SK-N-SH (cell line): ENCODE results near the gene ZNF280C.

Experiments used
- CHD2 ChIP-seq: fragments of 150-350 bp; IDR thresholded peaks from 2 replicates; pipeline ENCODE4 v1.6.1; 2018; ENCODE audit warnings: low read length; ENCODE audit not compliant: partially characterized antibody
- CTCF ChIP-seq: fragments of 200-600 bp; sonication (generic); IDR thresholded peaks from 2 replicates; pipeline ENCODE4 v1.6.1; 2017; ENCODE audit warnings: antibody characterized with exemption, mild to moderate bottlenecking, moderate library complexity
- EZH2phosphoT487 ChIP-seq: fragments of 200-600 bp; sonication (generic); IDR thresholded peaks from 2 replicates; pipeline ENCODE4 v1.6.1; 2017; ENCODE audit warnings: low read depth, mixed run types, mild to moderate bottlenecking, antibody characterized with exemption, moderate library complexity, borderline replicate concordance
- FOXJ3 ChIP-seq: sonication (generic); formaldehyde crosslinking; IDR thresholded peaks from 2 replicates; pipeline ENCODE4 v1.5.1; 2020; ENCODE audit warnings: mild to moderate bottlenecking, missing genetic modification reagents
- GABPA ChIP-seq: IDR thresholded peaks from 2 replicates; pipeline ENCODE4 v1.4.0; 2012; ENCODE audit warnings: low read depth, mild to moderate bottlenecking
- GATA2 ChIP-seq: sonication (generic); formaldehyde crosslinking; IDR thresholded peaks from 2 replicates; pipeline ENCODE4 v1.5.0; 2020; ENCODE audit warnings: mild to moderate bottlenecking, missing genetic modification reagents
- JUND ChIP-seq: IDR thresholded peaks from 2 replicates; pipeline ENCODE4 v1.4.0; 2012
- NFIC ChIP-seq: IDR thresholded peaks from 2 replicates; pipeline ENCODE4 v1.4.0; 2012; ENCODE audit warnings: borderline replicate concordance
- POLR2AphosphoS5 ChIP-seq: IDR thresholded peaks from 2 replicates; pipeline ENCODE4 v1.6.1; 2012; ENCODE audit warnings: low read depth, low read length
- REST ChIP-seq: IDR thresholded peaks from 2 replicates; pipeline ENCODE4 v1.6.1; 2012; ENCODE audit warnings: mild to moderate bottlenecking, low read depth, low read length, moderate library complexity
- SMC3 ChIP-seq: IDR thresholded peaks from 2 replicates; pipeline ENCODE4 v1.6.1; 2012; ENCODE audit warnings: low read depth, low read length, improper control_type of control experiment
- TAF1 ChIP-seq: IDR thresholded peaks from 2 replicates; pipeline ENCODE4 v1.6.1; 2012; ENCODE audit warnings: low read depth, mild to moderate bottlenecking, low read length, moderate library complexity, borderline replicate concordance
- USF2 ChIP-seq: fragments of 150-350 bp; IDR thresholded peaks from 2 replicates; pipeline ENCODE4 v1.6.1; 2017; ENCODE audit warnings: antibody characterized with exemption, low read length, low read depth, borderline replicate concordance
- YY1 ChIP-seq: IDR thresholded peaks from 2 replicates; pipeline ENCODE4 v1.4.0; 2012; ENCODE audit warnings: low read depth, mild to moderate bottlenecking

GRCh38 chrX:130197464-130197863 lies 71.2 kb downstream of the ZNF280C start:
- TF ChIP-seq CTCF, result no peak
- TF ChIP-seq NFIC, result no peak
- no peak for TF ChIP-seq REST
- no peak for TF ChIP-seq TAF1
- no peak for TF ChIP-seq SMC3
- TF ChIP-seq FOXJ3, result no peak
- no peak for TF ChIP-seq JUND
- no peak for TF ChIP-seq GABPA
- no peak for TF ChIP-seq USF2
- TF ChIP-seq EZH2phosphoT487, result no peak
- no peak for TF ChIP-seq YY1
- no peak for TF ChIP-seq GATA2 (CRISPR knock-in tag)
- no peak for TF ChIP-seq POLR2AphosphoS5
- TF ChIP-seq CHD2, result no peak
